GM12891 (cell line): ENCODE data around the gene LMO4.

Experiments
- POLR2A ChIP-seq: IDR thresholded peaks from 2 replicates; pipeline ENCODE4 v1.6.1; 2011; ENCODE audit warnings: low read depth, low read length, control low read depth
- POLR2AphosphoS5 ChIP-seq: IDR thresholded peaks from 2 replicates; pipeline ENCODE4 v1.6.1; 2011; ENCODE audit warnings: low read depth, low read length, control low read depth

GRCh38 chr1:87344231-87344630 is 15.6 kb downstream of the LMO4 start:
- TF ChIP-seq POLR2A (no peak), POLR2AphosphoS5 (no peak)
